Osteocyte (in vitro differentiated cells): ENCODE data around the gene APOBEC3F. TPM values are rescaled to one million over a fixed set of nuclear protein-coding genes. Genes with fewer than 3 reads are reported as not detected.

Source experiments
- DNase-seq: peaks from one replicate; pipeline ENCODE4 v3.0.0; 2021; ENCODE audit warnings: mixed read lengths; ENCODE audit not compliant: unreplicated experiment; ENCODE audit errors: extremely low spot score
- H3K27ac Mint-ChIP-seq: one replicate; pipeline ENCODE4 v1.8.0; 2021; ENCODE audit warnings: mild to moderate bottlenecking, mixed read lengths; ENCODE audit not compliant: unreplicated experiment
- H3K27me3 Mint-ChIP-seq: one replicate; pipeline ENCODE4 v1.8.0; 2021; ENCODE audit warnings: mixed read lengths; ENCODE audit not compliant: unreplicated experiment
- H3K36me3 Mint-ChIP-seq: one replicate; pipeline ENCODE4 v1.8.0; 2021; ENCODE audit warnings: mixed read lengths; ENCODE audit not compliant: unreplicated experiment
- H3K4me1 Mint-ChIP-seq: one replicate; pipeline ENCODE4 v1.8.0; 2021; ENCODE audit warnings: mixed read lengths; ENCODE audit not compliant: unreplicated experiment
- H3K4me3 Mint-ChIP-seq: one replicate; pipeline ENCODE4 v1.8.0; 2021; ENCODE audit warnings: mild to moderate bottlenecking, moderate library complexity, mixed read lengths; ENCODE audit not compliant: unreplicated experiment
- H3K9me3 Mint-ChIP-seq: one replicate; pipeline ENCODE4 v1.8.0; 2021; ENCODE audit warnings: mixed read lengths; ENCODE audit not compliant: unreplicated experiment
- CTCF ChIP-seq: fragments of 200-600 bp; sonication (generic); IDR thresholded peaks from 2 replicates; pipeline ENCODE4 v1.5.0; 2021; ENCODE audit warnings: antibody characterized with exemption, mild to moderate bottlenecking, moderate library complexity
- total RNA-seq: library from RNA; stranded (reverse); gene quantifications from 2 replicates; pipeline ENCODE4 v1.2.1, GENCODE V29; 2021

APOBEC3F gene
- total RNA-seq, 1 donor from 2014 or later: 9.9 TPM

GRCh38 chr22:39094717-39095389 is 54.2 kb downstream of the APOBEC3F start:
- no peaks in the 10 kb centered on the region for H3K9me3 Mint-ChIP-seq
- H3K36me3 Mint-ChIP-seq: no peaks in the 10 kb centered on the region
- H3K4me1 Mint-ChIP-seq: peaks cover 7% of the 10 kb centered on the region
- H3K27me3 Mint-ChIP-seq: peaks cover 18% of the 10 kb centered on the region
- H3K27ac Mint-ChIP-seq: no peak overlapping the region
- H3K4me3 Mint-ChIP-seq: no peak overlapping the region
- no peak for DNase-seq
- no peak for TF ChIP-seq CTCF

GRCh38 chr22:39095971-39096370 is 55.3 kb downstream of the APOBEC3F start:
- H3K27me3 Mint-ChIP-seq: peaks cover 17% of the 10 kb centered on the region
- no peak for DNase-seq
- H3K4me3 Mint-ChIP-seq: no peak overlapping the region
- no peak overlapping the region for H3K27ac Mint-ChIP-seq
- no peaks in the 10 kb centered on the region for H3K9me3 Mint-ChIP-seq
- peaks cover 6% of the 10 kb centered on the region for H3K4me1 Mint-ChIP-seq
- TF ChIP-seq CTCF: no peak
- no peaks in the 10 kb centered on the region for H3K36me3 Mint-ChIP-seq

GRCh38 chr22:39097098-39098020 is 56.7 kb downstream of the APOBEC3F start, which contains the start of gene APOBEC3H:
APOBEC3H (plus strand) TSS chr22:39097244; CDS start chr22:39100279, 3,035 bp downstream.
- Mint-ChIP-seq H3K4me3 (no peak within 1 kb of the TSS), H3K27ac (peak within 1 kb of the TSS; percentile 60), H3K27me3 (peaks cover 5% of the 10 kb centered on the region), H3K9me3 (no peaks in the 10 kb centered on the region), H3K36me3 (no peaks in the 10 kb centered on the region), H3K4me1 (peaks cover 6% of the 10 kb centered on the region)
- no peak for TF ChIP-seq CTCF
- DNase-seq: no peak

- no peak overlapping the region for H3K27ac Mint-ChIP-seq
- TF ChIP-seq CTCF: no peak
- no peak for DNase-seq
- no peaks in the 10 kb centered on the region for H3K36me3 Mint-ChIP-seq
- no peak overlapping the region for H3K4me3 Mint-ChIP-seq
- peaks cover 6% of the 10 kb centered on the region for H3K4me1 Mint-ChIP-seq
- H3K9me3 Mint-ChIP-seq: no peaks in the 10 kb centered on the region
- H3K27me3 Mint-ChIP-seq: peaks cover 1% of the 10 kb centered on the region
Measured at GRCh38 chr22:39098026-39098425, 57.4 kb downstream of the APOBEC3F start.

- TF ChIP-seq CTCF: no peak
- no peak for DNase-seq
- H3K27ac Mint-ChIP-seq: no peak overlapping the region
- H3K4me3 Mint-ChIP-seq: no peak overlapping the region
- no peaks in the 10 kb centered on the region for H3K27me3 Mint-ChIP-seq
- H3K4me1 Mint-ChIP-seq: peaks cover 6% of the 10 kb centered on the region
- no peaks in the 10 kb centered on the region for H3K9me3 Mint-ChIP-seq
- no peaks in the 10 kb centered on the region for H3K36me3 Mint-ChIP-seq
Measured at GRCh38 chr22:39098576-39098975, 57.9 kb downstream of the APOBEC3F start.
